Gastrocnemius medialis (tissue), 4 donors: Measurements from ENCODE around the gene MRAS. TPM values are rescaled to one million over a fixed set of nuclear protein-coding genes. Genes with fewer than 3 reads are reported as not detected.

ENCODE experiments used
- ATAC-seq, 2 donors: fragments of 150-250 bp; one replicate each; pipeline ENCODE4 v1.9.1; 2016
- DNase-seq, 2 donors: peaks; one replicate each; pipeline ENCODE4 v3.0.0-alpha.2; 2019
- H3K27ac ChIP-seq, 4 donors: fragments of 200-600 bp; sonication (generic); 1 replicate in 1 of 4; 2 replicates in 3 of 4; pipeline ENCODE4 v1.5.1; 2016 to 2018; ENCODE audit warnings: mild to moderate bottlenecking in 2 of 4, moderate library complexity in 1 of 4
- H3K27me3 ChIP-seq, 3 donors: fragments of 200-600 bp; sonication (generic) in 2 of 3; 1 replicate in 1 of 3; 2 replicates in 2 of 3; pipeline versions ENCODE4 v1.5.1 to v1.6.0; 2016 to 2019; ENCODE audit warnings: mild to moderate bottlenecking in 1 of 3, moderate library complexity in 1 of 3
- H3K36me3 ChIP-seq, 2 donors: fragments of 200-600 bp; sonication (generic) in 1 of 2; one replicate each; pipeline ENCODE4 v1.5.1; 2017 to 2018
- H3K4me1 ChIP-seq, 2 donors: fragments of 200-600 bp; sonication (generic) in 1 of 2; one replicate each; pipeline ENCODE4 v1.5.1; 2016 to 2017; ENCODE audit warnings: mild to moderate bottlenecking in 2 of 2
- H3K4me3 ChIP-seq, 4 donors: fragments of 200-600 bp; sonication (generic) in 3 of 4; 1 replicate in 1 of 4; 2 replicates in 3 of 4; pipeline ENCODE4 v1.5.1; 2016 to 2019; ENCODE audit warnings: mild to moderate bottlenecking in 2 of 4
- H3K9me3 ChIP-seq, 3 donors: fragments of 200-600 bp; sonication (generic) in 2 of 3; 1 replicate in 1 of 3; 2 replicates in 2 of 3; pipeline ENCODE4 v1.5.1; 2016 to 2019
- POLR2A ChIP-seq, 2 donors: fragments of 450-650 bp; IDR thresholded peaks; one replicate each; pipeline ENCODE4 v1.6.1; 2017; ENCODE audit warnings: antibody characterized with exemption in 2 of 2, mild to moderate bottlenecking in 2 of 2, moderate library complexity in 2 of 2
- in situ Hi-C, 4 donors: fragments of 200-750 bp; cut with MboI; loops; one replicate each; pipeline versions ENCODE4 v1.15.0 to v1.8.0; 2017; ENCODE audit warnings: low sequenced_read_pairs in 4 of 4
- intact Hi-C: fragments of 100-400 bp; cut with DNase I; formaldehyde crosslinking; loops from one replicate; pipeline ENCODE4 v1.15.1; 2023; ENCODE audit warnings: low total_unique reads
- total RNA-seq, 4 donors: library from RNA; depleted of rRNA; stranded (reverse); fragments of >200 nt; gene quantifications; one replicate each; pipeline versions ENCODE4 v1.1.0 to v1.2.3, GENCODE V29; 2016
- TF ChIP-seq, protein P1 (sequence below), 5 experiments: fragments of 450-650 bp in 3 of 5; fragments of 200-600 bp in 2 of 5; sonication (generic) in 2 of 5; IDR thresholded peaks in 4 of 5; conservative IDR thresholded peaks in 1 of 5; 1 replicate in 4 of 5; 2 replicates in 1 of 5; pipeline ENCODE4 v1.5.1; 2016 to 2019; ENCODE audit warnings: antibody characterized with exemption in 5 of 5, mild to moderate bottlenecking in 3 of 5, moderate library complexity in 3 of 5

The MRAS gene
- total RNA-seq, 4 donors from 2014 or later = 45.8 to 149 (median 57.7) TPM

DNA sequence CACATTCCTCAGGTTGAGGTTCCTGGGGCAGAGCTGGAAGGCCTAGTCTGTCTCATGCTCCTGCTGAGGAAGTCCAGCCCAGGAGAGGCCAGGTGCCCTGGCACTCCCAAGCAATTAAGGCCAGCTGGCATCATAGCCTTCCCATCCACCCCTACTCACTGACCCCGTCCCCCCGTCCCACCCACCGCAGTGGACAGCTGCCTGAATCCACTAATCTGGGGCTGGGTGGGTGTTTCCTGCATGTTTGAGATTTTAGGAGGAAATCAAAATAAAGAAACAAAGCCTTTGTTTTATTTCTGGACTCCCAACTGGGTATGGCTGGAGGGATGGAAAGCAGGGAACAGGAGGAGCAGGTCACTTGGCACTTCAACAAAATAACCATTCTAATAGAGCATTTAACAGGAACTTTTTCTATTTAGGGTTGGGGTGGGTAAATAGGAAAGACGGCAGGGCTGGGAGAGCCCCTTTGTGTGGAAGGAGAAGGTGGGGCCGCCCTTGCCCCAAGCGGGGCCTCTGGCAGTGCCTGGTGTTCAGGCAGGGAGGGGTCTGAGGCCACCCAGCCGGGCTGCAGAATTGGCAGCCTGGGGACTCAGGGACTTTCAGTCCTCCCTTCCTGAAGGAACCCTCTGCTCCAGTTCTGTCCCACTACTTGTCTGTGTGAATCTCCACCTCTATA lies 8.5 kb downstream of the MRAS start:
- in situ Hi-C loops (no loop called here), intact Hi-C loops (no loop called here)
- TF ChIP-seq, protein P1, sequence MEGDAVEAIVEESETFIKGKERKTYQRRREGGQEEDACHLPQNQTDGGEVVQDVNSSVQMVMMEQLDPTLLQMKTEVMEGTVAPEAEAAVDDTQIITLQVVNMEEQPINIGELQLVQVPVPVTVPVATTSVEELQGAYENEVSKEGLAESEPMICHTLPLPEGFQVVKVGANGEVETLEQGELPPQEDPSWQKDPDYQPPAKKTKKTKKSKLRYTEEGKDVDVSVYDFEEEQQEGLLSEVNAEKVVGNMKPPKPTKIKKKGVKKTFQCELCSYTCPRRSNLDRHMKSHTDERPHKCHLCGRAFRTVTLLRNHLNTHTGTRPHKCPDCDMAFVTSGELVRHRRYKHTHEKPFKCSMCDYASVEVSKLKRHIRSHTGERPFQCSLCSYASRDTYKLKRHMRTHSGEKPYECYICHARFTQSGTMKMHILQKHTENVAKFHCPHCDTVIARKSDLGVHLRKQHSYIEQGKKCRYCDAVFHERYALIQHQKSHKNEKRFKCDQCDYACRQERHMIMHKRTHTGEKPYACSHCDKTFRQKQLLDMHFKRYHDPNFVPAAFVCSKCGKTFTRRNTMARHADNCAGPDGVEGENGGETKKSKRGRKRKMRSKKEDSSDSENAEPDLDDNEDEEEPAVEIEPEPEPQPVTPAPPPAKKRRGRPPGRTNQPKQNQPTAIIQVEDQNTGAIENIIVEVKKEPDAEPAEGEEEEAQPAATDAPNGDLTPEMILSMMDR (IDR thresholded peaks at IDR 0.05 in 4 of 5, conservative IDR thresholded peaks at IDR 0.05 in 1 of 5) = no peak
- no peak for TF ChIP-seq POLR2A (IDR thresholded peaks at IDR 0.05)
- no peak overlapping the region for H3K4me3 ChIP-seq
- peaks cover 2 to 25% of the 10 kb centered on the region in 2 donors for H3K36me3 ChIP-seq
- no peaks in the 10 kb centered on the region for H3K27me3 ChIP-seq
- H3K9me3 ChIP-seq = no peaks in the 10 kb centered on the region
- peak overlapping the region; percentile 27 to 98 (median 72) for H3K27ac ChIP-seq
- DNase-seq (no peak), ATAC-seq (no peak)
- peaks cover 76 to 99% of the 10 kb centered on the region in 2 donors for H3K4me1 ChIP-seq

DNA sequence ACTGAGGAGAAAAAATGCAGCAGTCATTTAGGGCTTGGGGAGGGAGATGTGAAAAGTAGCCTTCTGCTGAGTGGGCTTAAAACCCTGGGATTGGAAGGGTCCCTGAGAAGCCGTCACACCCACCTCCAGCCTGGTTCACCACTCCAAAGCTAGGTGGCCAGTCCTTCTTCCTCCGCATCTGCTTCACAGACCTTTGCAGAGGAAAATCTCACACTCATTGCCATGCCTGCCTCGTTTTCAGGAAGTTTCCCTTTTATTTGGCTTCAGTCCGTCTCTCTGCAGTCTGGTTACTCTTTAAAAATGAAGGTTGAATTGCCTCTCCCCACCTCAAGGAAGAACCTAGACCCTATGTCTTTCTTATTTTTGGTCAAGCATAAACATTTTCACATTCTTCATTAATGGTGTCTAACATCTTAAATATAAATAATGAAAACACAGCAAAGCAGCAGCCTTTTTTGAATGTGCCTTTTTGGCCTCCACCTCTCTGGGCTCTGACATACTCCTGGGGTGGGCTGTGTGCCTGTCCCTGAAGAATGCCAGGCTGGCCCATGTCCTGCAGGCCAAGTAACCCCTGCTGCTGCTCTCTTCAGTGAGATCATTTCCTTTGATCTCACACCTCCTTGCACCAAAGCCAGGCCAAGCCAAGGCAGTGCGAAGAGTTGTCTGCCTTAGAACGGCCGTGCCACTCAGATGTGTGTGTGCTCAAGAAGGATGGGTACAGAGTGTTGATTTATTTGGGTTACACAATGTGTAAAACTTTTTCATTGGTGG lies 11.0 kb downstream of the MRAS start:
- H3K4me1 ChIP-seq = peaks cover 83 to 92% of the 10 kb centered on the region in 2 donors
- intact Hi-C loops (no loop called here), in situ Hi-C loops (no loop called here)
- H3K36me3 ChIP-seq = peaks cover 2 to 21% of the 10 kb centered on the region in 2 donors
- no peaks in the 10 kb centered on the region for H3K9me3 ChIP-seq
- H3K27ac ChIP-seq = peak overlapping the region; percentile 52 to 98 (median 80)
- no peak for TF ChIP-seq POLR2A (IDR thresholded peaks at IDR 0.05)
- TF ChIP-seq, protein P1 (IDR thresholded peaks at IDR 0.05 in 4 of 5, conservative IDR thresholded peaks at IDR 0.05 in 1 of 5) = no peak
- H3K27me3 ChIP-seq = no peaks in the 10 kb centered on the region
- DNase-seq (no peak), ATAC-seq (peak in 1 of 2 donors; percentile 29)
- no peak overlapping the region for H3K4me3 ChIP-seq

DNA sequence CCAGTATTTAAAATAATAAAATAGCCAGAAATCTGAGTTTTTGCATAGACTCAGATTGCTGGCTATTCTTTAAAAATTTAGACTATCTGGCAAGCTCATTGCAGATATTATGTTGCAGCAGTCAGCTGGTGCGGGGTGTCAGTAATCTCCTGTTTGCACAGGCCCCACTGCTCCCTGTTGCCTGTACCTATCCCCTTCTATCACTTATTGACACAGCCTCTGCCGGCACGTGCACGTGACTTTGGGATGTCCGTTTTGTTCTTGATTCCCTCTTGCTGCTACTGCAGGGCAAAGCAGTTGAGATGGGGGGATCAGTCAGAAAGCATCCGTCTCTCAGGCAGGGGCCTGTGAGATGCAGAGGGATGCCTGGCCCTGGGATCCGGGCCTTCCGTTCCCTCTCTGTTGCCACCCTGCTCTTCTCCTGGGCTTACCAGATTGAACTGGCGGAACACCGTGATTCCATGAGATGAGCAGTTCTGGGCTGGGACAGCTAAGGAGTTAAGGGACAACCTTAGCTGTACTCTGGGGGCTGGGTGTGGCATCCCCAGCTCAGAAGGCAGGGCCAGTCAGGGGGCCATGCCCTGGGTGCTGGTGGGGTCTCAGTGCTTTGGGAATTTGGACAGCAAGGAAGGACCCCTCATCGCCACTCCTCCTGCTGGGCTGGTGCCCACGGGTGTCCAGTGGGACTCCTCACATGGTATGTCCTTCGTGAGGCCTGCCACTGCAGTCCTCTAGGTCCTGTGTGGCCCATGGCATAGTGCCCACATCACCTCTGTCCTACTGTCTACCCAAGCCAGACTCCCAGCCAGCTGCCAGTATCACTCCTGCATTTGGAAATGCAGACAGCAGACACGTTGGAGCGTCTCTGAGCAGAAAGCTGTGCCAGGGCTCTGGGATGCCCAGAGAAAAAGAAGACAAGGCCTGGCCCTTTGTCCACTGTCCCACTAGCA lies 11.8 kb downstream of the MRAS start:
- no peaks in the 10 kb centered on the region for H3K9me3 ChIP-seq
- peak; percentile 80 to 92 for DNase-seq
- intact Hi-C loops = no loop called here
- in situ Hi-C loops = no loop called here
- peak overlapping the region; percentile 52 to 98 (median 80) for H3K27ac ChIP-seq
- H3K4me3 ChIP-seq = no peak overlapping the region
- peak; percentile 78 to 85 for ATAC-seq
- H3K27me3 ChIP-seq = no peaks in the 10 kb centered on the region
- peaks cover 90 to 92% of the 10 kb centered on the region in 2 donors for H3K4me1 ChIP-seq
- H3K36me3 ChIP-seq = peaks cover 2 to 16% of the 10 kb centered on the region in 2 donors
- TF ChIP-seq POLR2A (IDR thresholded peaks at IDR 0.05) = no peak
- TF ChIP-seq, protein P1 (IDR thresholded peaks at IDR 0.05 in 4 of 5, conservative IDR thresholded peaks at IDR 0.05 in 1 of 5) = no peak

DNA sequence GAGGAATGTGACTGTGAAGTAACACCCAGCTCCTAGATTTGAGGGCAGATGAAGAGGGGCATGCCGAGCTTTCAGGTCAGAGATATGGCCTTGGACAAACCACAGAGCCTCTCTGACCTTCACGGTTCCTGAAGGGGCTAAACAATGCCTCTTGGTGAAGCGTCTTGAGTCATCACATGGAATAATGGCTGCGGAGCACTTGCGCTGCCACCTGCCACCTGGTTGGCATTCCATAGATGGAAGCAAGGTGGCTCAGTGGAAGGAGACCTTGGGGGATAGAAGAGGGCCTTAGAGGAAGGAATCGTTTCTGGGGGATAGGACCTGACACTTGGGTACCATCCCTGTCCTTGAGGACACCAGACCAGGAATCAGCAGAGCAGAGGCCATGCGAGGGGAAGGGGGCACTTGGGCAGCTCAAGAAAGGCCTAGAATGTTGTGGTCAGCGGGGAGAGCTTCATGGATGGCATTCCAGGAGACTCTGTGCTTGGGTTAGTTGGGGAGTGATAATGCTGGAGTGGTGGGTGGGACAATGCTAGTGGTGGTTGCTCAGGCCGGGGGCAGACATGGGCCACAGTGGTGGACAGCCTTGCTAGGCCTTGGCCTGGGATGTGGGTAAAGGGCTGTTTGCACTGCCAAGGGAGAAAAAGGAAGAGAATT lies 12.6 kb downstream of the MRAS start:
- Histone ChIP-seq H3K4me3 (no peak overlapping the region), H3K4me1 (peaks cover 86 to 92% of the 10 kb centered on the region in 2 donors), H3K36me3 (peaks cover 0 to 8% of the 10 kb centered on the region in 2 donors), H3K27me3 (no peaks in the 10 kb centered on the region), H3K27ac (peak overlapping the region; percentile 52 to 98 (median 80)), H3K9me3 (no peaks in the 10 kb centered on the region)
- intact Hi-C loops = no loop called here
- no peak for DNase-seq
- in situ Hi-C loops = no loop called here
- TF ChIP-seq, protein P1 (IDR thresholded peaks at IDR 0.05 in 4 of 5, conservative IDR thresholded peaks at IDR 0.05 in 1 of 5) = no peak
- TF ChIP-seq POLR2A (IDR thresholded peaks at IDR 0.05) = no peak
- ATAC-seq = no peak
